Measurements from ENCODE around the gene OTOP3.
"Not testable (repeated sequence)": the region's sequence is repeated elsewhere in the genome, so short reads cannot be mapped to it uniquely, and the experiment has no call there.

The OTOP3 gene

DNA sequence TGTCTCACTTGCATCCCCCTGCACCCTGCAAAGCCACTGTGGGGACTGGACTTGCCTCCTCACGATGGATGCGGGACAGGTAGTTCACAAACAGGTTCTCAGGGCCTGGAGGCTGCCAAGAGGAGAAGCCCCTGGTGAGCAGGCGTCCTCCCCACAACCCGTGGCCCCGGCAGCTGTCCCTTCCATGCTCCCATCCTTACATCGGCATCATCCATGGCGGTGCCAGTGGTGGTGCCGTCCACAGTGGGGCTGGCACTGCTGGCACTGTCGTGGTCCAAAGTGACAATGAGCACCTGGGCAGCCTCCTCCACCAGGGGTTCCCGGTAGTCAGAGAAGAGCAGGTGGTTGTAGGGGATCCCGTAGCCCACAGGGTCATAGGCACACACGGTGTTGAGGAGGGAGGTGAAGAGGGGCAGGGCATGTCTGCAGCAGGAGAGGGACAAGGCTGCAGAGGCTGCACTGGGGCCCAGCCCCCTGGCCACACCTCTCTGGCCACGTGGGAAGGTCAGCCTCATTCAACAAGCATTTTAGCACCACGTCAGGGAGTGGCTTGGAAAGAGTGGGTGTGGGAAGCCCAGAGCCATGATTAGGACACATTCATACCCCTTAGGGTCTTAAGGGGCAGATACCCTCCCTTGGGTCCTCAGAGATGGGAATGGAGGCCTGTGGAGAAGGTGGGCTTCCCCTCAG, 24.3 kb downstream of the OTOP3 start:
- DNase-seq (ENCODE audit: low read depth in 1 of 2, low spot score in 1 of 2), result no peak

- DNase-seq (ENCODE audit: low read depth in 1 of 2, low spot score in 1 of 2), result no peak
Observed at GRCh38 chr17:74960570-74961342, 25.1 kb downstream of the OTOP3 start.

GRCh38 chr17:74961657-74962350, 26.1 kb downstream of the OTOP3 start:
- DNase-seq (ENCODE audit: low read depth in 1 of 2, low spot score in 1 of 2), result peak; percentile 73 to 79

- DNase-seq (ENCODE audit: low read depth in 1 of 2, low spot score in 1 of 2), result no peak
Observed at GRCh38 chr17:74962622-74963394, 27.1 kb downstream of the OTOP3 start.

DNA sequence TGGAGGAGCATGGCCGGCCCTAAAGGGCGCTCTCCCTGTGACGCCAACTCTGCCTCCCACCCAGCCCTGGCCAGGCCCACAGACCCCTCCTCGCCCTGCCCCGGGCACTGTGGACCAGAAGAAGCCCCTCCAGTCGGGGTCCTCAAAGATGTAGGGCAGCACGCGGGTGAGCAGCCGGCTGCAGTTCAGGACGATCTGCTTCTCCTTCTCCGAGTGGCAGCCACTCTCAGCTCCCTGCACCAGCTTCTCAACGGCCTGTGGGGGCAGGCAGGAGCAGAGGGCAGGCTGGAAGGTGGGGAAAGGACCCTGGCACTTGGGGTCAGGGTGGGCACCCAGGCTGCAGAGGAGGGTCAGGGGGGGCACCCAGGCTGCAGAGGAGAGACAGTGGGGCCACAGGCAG, 28.0 kb downstream of the OTOP3 start:
- DNase-seq (ENCODE audit: low read depth in 1 of 2, low spot score in 1 of 2), result no peak

DNA sequence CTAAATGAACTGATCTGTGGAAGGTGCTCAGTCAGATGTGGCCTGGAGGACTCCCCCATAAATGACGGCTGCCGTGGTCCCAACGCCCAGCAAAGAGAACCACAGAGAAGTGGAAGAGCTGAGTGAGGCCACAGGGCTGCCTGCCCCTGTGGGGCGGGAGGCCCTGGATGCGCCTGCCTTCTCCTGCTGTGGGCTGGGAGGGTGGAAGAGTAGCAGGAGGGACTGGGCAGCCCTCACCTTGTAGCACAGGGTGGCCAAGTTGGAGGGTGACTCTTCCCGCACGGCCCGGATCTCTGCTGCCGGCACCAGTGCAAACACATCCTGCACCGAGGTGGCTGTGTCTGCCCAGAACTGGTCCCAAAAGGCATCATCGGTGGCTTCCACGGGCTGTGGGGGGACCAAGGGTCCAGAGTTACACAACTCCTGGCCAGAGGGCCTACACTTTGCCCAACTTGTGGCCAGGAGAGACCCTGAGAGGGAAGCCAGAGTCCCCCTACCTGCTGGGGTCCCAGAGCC, 28.6 kb downstream of the OTOP3 start:
- DNase-seq (ENCODE audit: low read depth in 1 of 2, low spot score in 1 of 2), result no peak

DNA sequence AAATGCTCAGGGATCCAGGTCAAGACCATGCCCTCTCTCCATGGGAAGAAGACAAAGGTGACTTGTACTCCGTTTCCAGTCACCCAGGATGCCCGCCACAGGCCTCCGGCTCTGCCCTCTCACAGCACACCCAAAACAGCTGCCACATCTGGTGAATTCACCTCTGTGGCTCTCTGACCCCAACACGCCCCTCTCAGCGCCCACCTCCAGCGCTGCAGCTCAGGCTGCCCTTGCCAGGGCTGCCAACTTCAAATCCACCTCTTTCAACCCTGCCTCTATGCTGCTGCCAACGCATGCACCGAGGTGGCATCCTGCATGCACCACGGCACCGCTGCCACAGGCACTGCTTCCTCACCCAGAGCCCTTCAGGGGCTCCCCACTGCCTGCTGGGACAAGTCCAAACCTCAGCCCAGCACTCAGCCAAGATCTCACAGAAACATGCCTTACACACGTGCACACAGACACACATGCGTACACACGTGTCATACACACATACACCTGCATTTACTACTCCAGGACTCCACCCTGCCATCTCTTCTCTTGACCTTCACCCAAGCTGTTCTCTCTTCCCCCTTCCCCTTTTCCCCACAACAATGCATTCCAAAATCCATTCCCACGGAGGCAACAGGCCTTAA, 29.4 kb downstream of the OTOP3 start:
- no peak for DNase-seq (ENCODE audit: low read depth in 1 of 2, low spot score in 1 of 2)

DNA sequence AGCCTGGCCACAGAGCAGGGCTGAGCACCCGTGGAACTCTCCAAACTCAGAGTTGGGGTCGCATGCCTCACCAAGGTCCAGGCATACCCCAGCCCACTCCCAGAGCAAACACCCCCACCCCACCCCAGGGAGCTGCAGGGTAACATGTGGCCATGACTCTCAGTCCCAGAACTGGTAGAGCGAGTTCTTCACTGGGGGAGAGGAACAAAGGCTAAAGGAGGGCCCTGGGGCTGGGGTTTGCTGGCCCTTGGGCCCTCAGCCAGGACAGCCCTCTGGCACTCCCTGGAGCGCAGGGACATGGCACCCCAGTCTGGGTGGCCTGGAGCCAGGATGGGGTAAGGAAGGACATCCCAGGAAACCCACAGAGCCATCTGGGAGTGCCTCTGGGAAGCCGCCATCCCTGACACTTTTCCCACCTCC, 32.7 kb downstream of the OTOP3 start:
- no peak for DNase-seq (ENCODE audit: low read depth in 1 of 2, low spot score in 1 of 2)

- DNase-seq (ENCODE audit: low read depth in 1 of 2, low spot score in 1 of 2), result not testable (repeated sequence)
Observed at GRCh38 chr17:74969501-74969900, 33.8 kb downstream of the OTOP3 start.

DNA sequence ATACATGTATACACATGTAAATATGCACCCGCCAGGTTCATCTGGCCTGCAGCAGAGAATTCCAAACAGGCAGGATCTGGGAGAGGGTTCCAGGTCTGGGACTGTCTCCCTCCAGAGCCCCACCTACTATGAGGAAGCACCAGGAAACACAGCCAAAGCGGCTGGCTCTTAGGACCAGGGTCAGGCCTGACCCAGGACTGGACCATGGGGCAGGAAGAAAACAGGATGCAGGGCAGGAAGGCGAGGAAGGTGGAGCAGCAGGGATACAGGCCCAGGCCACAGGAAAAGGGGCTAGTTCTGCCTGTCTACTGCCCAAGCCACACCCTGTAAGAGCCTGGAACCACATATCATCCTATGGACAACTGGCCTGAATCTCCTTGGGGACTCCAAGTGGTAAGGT, 34.7 kb downstream of the OTOP3 start:
- DNase-seq (ENCODE audit: low read depth in 1 of 2, low spot score in 1 of 2), result no peak

GRCh38 chr17:74971069-74971841, 35.6 kb downstream of the OTOP3 start:
- no peak for DNase-seq (ENCODE audit: low read depth in 1 of 2, low spot score in 1 of 2)

DNA sequence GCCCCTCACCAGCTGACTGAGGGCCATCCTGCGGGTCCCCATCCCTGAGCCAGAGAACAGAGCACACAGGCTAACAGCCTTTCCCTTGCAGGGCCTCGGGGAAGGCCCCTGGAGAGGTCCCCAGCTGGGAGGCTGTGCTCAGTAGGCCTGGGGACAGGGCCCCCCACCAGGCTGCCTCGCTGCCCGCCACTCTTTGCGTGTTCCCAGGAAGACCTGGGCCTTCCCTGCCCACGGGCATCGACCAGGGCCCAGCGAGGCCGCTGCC, 36.1 kb downstream of the OTOP3 start:
- no peak for DNase-seq (ENCODE audit: low read depth in 1 of 2, low spot score in 1 of 2)

DNA sequence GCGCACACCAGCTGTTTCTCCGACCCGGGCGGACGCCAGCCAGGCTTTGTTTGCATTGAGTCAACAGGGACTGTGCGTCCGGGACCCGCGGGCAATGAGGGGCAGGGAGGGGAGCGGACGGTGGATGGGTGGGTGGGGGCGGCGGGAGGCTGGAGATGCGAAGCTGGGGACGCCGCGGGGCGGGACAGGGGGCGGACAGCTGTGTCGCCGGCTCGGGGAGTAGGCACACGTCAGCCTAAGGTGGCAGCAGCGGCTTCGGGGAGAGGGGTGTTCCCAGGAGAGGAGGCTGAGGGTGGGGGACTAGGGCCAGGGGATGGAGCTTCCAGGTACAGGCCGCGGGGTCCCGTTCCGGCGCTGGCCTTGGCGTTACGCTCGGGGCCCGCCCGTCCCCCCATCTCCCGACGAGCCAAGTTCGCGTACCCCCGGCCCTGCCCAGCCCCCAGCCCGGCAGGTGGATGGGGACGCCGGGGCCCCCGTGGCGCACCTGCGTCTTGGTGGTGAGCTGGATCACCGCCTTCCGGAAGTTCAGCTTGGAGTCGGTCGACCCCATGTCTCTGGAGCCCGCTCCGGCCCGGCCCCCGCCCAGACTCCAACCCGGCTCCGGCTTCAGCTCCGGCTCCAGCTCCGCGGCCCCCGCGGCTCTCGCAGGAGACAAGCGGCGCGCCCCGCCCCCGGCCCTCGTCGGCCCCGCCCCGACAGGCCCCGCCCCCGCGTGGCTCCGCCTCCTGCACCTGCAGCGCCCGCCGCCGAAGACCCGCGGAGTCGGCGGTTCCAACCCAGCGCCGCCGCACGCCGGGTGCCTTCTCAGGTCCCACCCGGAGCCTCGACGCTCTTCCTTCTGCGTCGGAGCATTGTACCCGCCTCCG, 36.6 kb downstream of the OTOP3 start, which contains the start of gene HID1:
HID1 (minus strand) TSS at position 653 of the 866 bp plus-strand sequence; CDS start at position 550, 103 bp downstream.
- DNase-seq (ENCODE audit: low read depth in 1 of 2, low spot score in 1 of 2), result peak; percentile 69 to 76

DNA sequence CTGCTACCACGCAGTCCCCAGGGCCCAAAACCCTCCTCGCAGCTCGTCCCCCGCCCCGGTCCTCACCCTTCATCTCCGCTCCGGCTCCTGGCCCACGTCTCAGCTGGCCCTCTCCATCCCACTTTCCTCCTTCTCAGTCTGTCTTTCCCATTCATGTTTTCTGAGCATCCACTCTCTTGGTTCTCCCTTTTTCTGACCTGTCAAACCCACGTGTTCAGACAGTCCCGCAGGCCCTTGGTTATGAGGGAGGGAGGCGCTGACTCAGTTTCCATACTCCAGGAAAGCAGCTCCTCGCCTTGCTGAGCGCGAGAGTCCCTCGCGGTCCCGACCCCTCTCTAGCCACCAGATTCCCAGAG, 37.3 kb downstream of the OTOP3 start:
- DNase-seq (ENCODE audit: low read depth in 1 of 2, low spot score in 1 of 2), result no peak

GRCh38 chr17:74975943-74976342, 40.2 kb downstream of the OTOP3 start:
- no peak for DNase-seq (ENCODE audit: low read depth in 1 of 2, low spot score in 1 of 2)

DNA sequence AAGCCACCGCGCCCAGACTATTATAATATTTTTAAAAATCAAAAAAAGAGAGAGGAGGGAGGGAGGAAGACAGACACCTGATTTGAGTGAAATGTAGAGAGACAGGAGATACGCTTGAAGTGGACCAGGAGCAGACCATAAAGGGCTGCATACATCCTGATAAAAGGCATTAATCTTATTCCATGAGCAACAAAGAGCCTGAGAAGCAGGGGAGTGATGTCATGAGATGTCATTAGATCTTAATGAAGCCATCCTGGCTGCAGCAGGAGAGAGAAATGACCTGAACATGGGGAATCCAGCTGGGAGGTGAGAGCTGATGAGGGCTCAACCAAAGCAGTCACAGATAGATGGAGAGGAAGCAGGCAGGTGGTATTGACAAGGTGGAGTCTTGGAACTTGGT, 42.1 kb downstream of the OTOP3 start:
- no peak for DNase-seq (ENCODE audit: low read depth in 1 of 2, low spot score in 1 of 2)

- DNase-seq (ENCODE audit: low read depth in 1 of 2, low spot score in 1 of 2), result no peak
Observed at GRCh38 chr17:74978240-74978639, 42.5 kb downstream of the OTOP3 start.

GRCh38 chr17:74979408-74980146, 43.9 kb downstream of the OTOP3 start:
- no peak for DNase-seq (ENCODE audit: low read depth in 1 of 2, low spot score in 1 of 2)
